Right atrium auricular region (tissue), 2 donors: ENCODE results near the gene FPR3. TPM values are rescaled to one million over a fixed set of nuclear protein-coding genes. Genes with fewer than 3 reads are reported as not detected.

Source experiments
- DNase-seq: peaks from one replicate; pipeline ENCODE4 v3.0.0-alpha.2; 2019; ENCODE audit warnings: low spot score
- H3K27ac ChIP-seq, 2 donors: fragments of 200-600 bp; sonication (generic); 1 replicate in 1 of 2; 2 replicates in 1 of 2; pipeline ENCODE4 v1.5.1; 2016 to 2019
- H3K27me3 ChIP-seq, 2 donors: fragments of 200-600 bp; sonication (generic); one replicate each; pipeline versions ENCODE4 v1.5.1 to v1.6.0; 2017 to 2019
- H3K36me3 ChIP-seq: fragments of 200-600 bp; sonication (generic); one replicate; pipeline ENCODE4 v1.5.1; 2016
- H3K4me1 ChIP-seq, 2 donors: fragments of 200-600 bp; sonication (generic); one replicate each; pipeline versions ENCODE4 v1.5.1 to v1.6.0; 2017 to 2019
- H3K4me3 ChIP-seq, 2 donors: fragments of 200-600 bp; sonication (generic); 1 replicate in 1 of 2; 2 replicates in 1 of 2; pipeline ENCODE4 v1.5.1; 2017 to 2019; ENCODE audit warnings: mild to moderate bottlenecking in 1 of 2, moderate library complexity in 1 of 2
- H3K9me3 ChIP-seq, 2 donors: fragments of 200-600 bp; sonication (generic); one replicate each; pipeline ENCODE4 v1.5.1; 2019
- total RNA-seq, 2 donors: library from RNA; depleted of rRNA; stranded (reverse); fragments of >200 nt; gene quantifications; one replicate each; pipeline ENCODE4 v1.1.0, GENCODE V29; 2016
- TF ChIP-seq, protein P1 (sequence below), 2 donors: fragments of 200-600 bp; sonication (generic); IDR thresholded peaks; one replicate each; pipeline ENCODE4 v1.5.1; 2019; ENCODE audit warnings: antibody characterized with exemption in 2 of 2

FPR3 gene
- total RNA-seq, 2 donors from 2014 or later, result 1.4 to 14.7 TPM

DNA sequence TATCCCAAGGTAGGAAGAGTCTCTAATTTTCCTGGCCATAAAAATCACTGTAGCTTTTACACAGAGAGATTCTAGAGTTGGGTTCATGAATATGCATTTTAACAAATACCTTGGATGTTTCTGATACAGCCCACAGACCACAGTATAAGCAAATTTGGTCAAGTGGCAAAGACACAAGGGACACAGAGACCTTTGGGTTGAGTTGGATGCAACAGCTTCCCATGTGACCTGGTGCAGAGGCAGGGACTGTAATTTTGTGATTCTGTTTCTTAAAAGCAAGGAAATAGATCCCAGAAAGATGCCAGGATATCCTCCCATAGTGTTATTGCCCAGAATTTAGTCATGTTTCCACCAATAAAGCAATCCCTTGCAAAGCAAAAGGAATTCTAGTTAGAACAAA, 27.0 kb downstream of the FPR3 start:
- no peak overlapping the region for H3K27ac ChIP-seq
- DNase-seq, result no peak
- TF ChIP-seq, protein P1, sequence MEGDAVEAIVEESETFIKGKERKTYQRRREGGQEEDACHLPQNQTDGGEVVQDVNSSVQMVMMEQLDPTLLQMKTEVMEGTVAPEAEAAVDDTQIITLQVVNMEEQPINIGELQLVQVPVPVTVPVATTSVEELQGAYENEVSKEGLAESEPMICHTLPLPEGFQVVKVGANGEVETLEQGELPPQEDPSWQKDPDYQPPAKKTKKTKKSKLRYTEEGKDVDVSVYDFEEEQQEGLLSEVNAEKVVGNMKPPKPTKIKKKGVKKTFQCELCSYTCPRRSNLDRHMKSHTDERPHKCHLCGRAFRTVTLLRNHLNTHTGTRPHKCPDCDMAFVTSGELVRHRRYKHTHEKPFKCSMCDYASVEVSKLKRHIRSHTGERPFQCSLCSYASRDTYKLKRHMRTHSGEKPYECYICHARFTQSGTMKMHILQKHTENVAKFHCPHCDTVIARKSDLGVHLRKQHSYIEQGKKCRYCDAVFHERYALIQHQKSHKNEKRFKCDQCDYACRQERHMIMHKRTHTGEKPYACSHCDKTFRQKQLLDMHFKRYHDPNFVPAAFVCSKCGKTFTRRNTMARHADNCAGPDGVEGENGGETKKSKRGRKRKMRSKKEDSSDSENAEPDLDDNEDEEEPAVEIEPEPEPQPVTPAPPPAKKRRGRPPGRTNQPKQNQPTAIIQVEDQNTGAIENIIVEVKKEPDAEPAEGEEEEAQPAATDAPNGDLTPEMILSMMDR (IDR thresholded peaks at IDR 0.05), result no peak
- H3K4me1 ChIP-seq, result peaks cover 0 to 6% of the 10 kb centered on the region in 2 donors
- no peak overlapping the region for H3K4me3 ChIP-seq
- H3K27me3 ChIP-seq, result no peaks in the 10 kb centered on the region
- H3K9me3 ChIP-seq, result no peaks in the 10 kb centered on the region
- H3K36me3 ChIP-seq, result no peaks in the 10 kb centered on the region

DNA sequence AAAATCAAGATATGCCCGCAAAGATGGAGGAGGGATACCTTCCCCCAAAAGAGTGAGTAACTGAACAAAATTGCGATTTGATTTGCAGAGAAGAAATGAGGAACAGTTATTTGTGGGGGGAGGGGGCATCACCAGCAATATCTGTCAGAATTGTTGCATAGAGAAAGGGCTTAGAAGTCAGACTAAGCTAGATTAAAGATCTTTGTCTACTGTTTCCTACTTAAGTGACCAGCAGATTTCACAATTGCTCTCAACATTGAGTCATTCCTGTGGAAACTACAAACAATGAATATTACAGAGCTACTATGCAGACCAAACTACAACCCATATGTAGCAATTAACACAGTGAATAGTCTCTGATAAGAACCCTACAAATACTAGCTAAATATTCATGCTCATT, 27.4 kb downstream of the FPR3 start:
- Histone ChIP-seq H3K4me1 (peaks cover 0 to 2% of the 10 kb centered on the region in 2 donors), H3K27ac (no peak overlapping the region), H3K4me3 (no peak overlapping the region), H3K9me3 (no peaks in the 10 kb centered on the region), H3K36me3 (no peaks in the 10 kb centered on the region), H3K27me3 (no peaks in the 10 kb centered on the region)
- DNase-seq, result no peak
- TF ChIP-seq, protein P1 (IDR thresholded peaks at IDR 0.05), result no peak

DNA sequence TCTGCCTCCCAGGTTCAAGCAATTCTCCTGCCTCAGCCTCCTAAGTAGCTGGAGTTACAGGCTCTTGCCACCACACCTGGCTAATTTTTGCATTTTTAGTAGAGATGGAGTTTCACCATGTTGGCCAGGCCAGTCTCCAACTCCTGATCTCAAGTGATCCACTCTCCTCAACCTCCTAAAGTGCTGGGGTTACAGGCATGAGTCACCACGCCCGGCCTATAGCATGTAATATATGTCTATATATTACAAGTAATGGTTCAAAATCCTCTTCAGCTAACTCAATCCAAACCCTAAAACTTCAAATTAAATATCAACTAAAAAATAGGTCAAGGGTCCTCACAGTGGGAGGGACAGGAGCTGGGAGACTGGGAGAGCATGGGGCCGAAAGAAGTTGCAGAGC, 28.0 kb downstream of the FPR3 start:
- no peak overlapping the region for H3K27ac ChIP-seq

DNA sequence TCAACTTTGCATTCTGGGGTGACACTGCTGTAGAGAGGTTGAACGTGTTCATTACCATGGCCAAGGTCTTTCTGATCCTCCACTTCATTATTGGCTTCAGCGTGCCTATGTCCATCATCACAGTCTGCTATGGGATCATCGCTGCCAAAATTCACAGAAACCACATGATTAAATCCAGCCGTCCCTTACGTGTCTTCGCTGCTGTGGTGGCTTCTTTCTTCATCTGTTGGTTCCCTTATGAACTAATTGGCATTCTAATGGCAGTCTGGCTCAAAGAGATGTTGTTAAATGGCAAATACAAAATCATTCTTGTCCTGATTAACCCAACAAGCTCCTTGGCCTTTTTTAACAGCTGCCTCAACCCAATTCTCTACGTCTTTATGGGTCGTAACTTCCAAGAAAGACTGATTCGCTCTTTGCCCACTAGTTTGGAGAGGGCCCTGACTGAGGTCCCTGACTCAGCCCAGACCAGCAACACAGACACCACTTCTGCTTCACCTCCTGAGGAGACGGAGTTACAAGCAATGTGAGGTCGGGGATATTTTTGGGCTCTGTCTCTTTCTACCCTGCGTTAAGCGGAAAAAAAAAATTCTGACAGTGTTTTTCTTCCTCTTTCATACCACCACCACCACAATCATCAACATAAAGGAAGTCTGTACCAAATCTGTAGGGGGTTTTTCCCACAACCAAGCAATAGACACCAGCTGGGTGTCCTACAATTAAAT, 29.5 kb downstream of the FPR3 start:
- Histone ChIP-seq H3K27ac (no peak overlapping the region), H3K36me3 (no peaks in the 10 kb centered on the region), H3K27me3 (no peaks in the 10 kb centered on the region), H3K4me1 (no peaks in the 10 kb centered on the region), H3K4me3 (no peak overlapping the region), H3K9me3 (no peaks in the 10 kb centered on the region)
- TF ChIP-seq, protein P1 (IDR thresholded peaks at IDR 0.05), result no peak
- DNase-seq, result no peak

More for the DNA sequence above, 28.0 kb downstream of the FPR3 start:
- no peaks in the 10 kb centered on the region for H3K4me1 ChIP-seq
- H3K27me3 ChIP-seq, result no peaks in the 10 kb centered on the region
- TF ChIP-seq, protein P1 (IDR thresholded peaks at IDR 0.05), result no peak
- no peaks in the 10 kb centered on the region for H3K36me3 ChIP-seq
- DNase-seq, result no peak
- H3K9me3 ChIP-seq, result no peaks in the 10 kb centered on the region
- H3K4me3 ChIP-seq, result no peak overlapping the region

DNA sequence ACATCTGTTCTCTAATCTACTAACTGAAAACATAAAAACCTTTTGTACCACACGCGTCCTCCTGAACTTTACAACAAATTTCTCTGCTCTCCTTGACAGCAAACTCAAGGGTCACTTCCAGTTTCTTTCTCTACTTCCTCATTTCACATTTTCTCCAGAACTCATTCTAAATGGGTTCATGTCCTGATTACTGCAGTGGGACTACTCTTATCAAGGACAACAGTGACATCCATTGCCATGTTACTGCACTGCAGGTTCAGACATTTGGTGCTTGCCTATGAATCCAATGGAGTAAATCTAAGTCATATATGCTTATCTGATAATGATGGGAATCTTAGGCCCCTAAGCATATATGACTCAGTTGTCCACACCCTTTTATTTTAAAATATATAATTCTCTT, 35.3 kb downstream of the FPR3 start:
- H3K27ac ChIP-seq, result no peak overlapping the region
- no peaks in the 10 kb centered on the region for H3K27me3 ChIP-seq
- H3K4me3 ChIP-seq, result no peak overlapping the region
- no peaks in the 10 kb centered on the region for H3K9me3 ChIP-seq
- TF ChIP-seq, protein P1 (IDR thresholded peaks at IDR 0.05), result peak in 1 of 2 donors; percentile 38
- H3K36me3 ChIP-seq, result no peaks in the 10 kb centered on the region
- DNase-seq, result no peak
- H3K4me1 ChIP-seq, result no peaks in the 10 kb centered on the region

DNA sequence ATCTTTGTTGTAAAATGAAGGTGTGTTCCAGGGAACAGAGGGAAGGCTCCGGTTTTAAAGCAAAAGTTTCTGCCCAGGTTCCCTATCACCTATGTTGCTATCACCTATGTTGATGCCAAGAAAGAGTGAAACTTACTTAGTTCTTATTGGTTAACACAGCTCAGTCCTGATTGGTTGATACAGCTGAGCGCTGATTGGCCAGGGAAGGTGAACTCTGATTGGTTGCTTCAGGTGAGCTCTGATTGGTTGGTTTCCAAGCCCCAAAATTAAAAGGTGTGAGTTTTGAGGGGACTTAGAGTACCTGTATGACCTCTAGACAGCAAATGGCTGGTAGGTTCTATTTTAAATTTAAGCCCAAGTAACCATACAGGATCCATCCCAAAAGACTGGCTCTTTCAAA, 42.2 kb downstream of the FPR3 start:
- DNase-seq, result no peak
- H3K9me3 ChIP-seq, result no peaks in the 10 kb centered on the region
- H3K27ac ChIP-seq, result no peak overlapping the region
- H3K4me1 ChIP-seq, result no peaks in the 10 kb centered on the region
- no peak overlapping the region for H3K4me3 ChIP-seq
- TF ChIP-seq, protein P1 (IDR thresholded peaks at IDR 0.05), result no peak
- H3K36me3 ChIP-seq, result no peaks in the 10 kb centered on the region
- H3K27me3 ChIP-seq, result no peaks in the 10 kb centered on the region
